Measurements from ENCODE around the gene VCAN.

Gene VCAN

DNA sequence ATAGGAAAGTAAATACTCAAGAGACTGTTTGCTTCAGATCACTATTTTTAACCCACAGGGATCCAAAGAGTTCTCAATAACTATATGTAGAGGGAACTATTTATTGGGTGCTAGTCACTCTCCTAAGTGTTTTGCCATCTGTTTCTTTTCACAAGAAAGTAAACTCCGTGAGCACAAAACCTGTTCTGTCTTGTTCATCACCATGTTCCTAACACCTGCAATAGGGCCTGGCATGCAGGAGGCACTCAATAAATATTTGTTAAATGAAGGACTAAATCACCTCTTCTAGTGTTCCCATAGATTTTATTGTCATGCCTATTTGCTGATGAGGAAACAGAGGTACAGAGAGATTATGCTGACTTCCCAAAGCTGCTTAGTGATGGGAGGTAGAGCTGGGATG, 118.2 kb downstream of the VCAN start:
- TF ChIP-seq, protein P1, sequence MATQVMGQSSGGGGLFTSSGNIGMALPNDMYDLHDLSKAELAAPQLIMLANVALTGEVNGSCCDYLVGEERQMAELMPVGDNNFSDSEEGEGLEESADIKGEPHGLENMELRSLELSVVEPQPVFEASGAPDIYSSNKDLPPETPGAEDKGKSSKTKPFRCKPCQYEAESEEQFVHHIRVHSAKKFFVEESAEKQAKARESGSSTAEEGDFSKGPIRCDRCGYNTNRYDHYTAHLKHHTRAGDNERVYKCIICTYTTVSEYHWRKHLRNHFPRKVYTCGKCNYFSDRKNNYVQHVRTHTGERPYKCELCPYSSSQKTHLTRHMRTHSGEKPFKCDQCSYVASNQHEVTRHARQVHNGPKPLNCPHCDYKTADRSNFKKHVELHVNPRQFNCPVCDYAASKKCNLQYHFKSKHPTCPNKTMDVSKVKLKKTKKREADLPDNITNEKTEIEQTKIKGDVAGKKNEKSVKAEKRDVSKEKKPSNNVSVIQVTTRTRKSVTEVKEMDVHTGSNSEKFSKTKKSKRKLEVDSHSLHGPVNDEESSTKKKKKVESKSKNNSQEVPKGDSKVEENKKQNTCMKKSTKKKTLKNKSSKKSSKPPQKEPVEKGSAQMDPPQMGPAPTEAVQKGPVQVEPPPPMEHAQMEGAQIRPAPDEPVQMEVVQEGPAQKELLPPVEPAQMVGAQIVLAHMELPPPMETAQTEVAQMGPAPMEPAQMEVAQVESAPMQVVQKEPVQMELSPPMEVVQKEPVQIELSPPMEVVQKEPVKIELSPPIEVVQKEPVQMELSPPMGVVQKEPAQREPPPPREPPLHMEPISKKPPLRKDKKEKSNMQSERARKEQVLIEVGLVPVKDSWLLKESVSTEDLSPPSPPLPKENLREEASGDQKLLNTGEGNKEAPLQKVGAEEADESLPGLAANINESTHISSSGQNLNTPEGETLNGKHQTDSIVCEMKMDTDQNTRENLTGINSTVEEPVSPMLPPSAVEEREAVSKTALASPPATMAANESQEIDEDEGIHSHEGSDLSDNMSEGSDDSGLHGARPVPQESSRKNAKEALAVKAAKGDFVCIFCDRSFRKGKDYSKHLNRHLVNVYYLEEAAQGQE (IDR thresholded peaks at IDR 0.05; ENCODE audit: insufficient read depth in 1 of 2, low read depth in 2 of 2, low read length in 2 of 2): no peak
- no peak for TF ChIP-seq SIN3A (IDR thresholded peaks at IDR 0.05; ENCODE audit: borderline replicate concordance, insufficient read depth, low read length)
- no peak for TF ChIP-seq FOXP2 (optimal IDR thresholded peaks at IDR 0.05; ENCODE audit: borderline replicate concordance, extremely low read depth, extremely low read length, insufficient read depth)
- no peak for TF ChIP-seq POLR2AphosphoS5 (IDR thresholded peaks at IDR 0.05; ENCODE audit: low read depth, low read length)

DNA sequence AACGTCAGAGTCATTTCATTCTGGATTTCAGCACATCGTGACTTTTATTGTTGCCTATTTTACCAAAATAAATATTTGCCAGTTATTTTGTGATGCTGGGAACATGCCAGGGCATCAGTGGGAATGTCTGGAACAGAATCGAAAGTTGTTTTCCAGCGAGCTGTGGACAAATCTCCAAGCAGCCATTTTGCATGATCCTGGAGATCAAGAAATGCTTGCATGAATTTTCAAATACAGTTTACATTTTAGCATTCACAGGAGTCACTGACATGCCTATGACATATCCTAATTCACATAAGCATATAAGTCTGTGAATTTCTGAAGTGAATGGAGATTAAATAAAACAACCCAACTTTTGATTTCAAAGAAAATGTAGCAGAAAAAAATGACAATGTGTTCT, 119.4 kb downstream of the VCAN start:
- no peak for TF ChIP-seq FOXP2 (optimal IDR thresholded peaks at IDR 0.05; ENCODE audit: borderline replicate concordance, extremely low read depth, extremely low read length, insufficient read depth)
- TF ChIP-seq POLR2AphosphoS5 (IDR thresholded peaks at IDR 0.05; ENCODE audit: low read depth, low read length): no peak
- no peak for TF ChIP-seq SIN3A (IDR thresholded peaks at IDR 0.05; ENCODE audit: borderline replicate concordance, insufficient read depth, low read length)
- TF ChIP-seq, protein P1 (IDR thresholded peaks at IDR 0.05; ENCODE audit: insufficient read depth in 1 of 2, low read depth in 2 of 2, low read length in 2 of 2): no peak
- no peak for TF ChIP-seq TAF1 (IDR thresholded peaks at IDR 0.05; ENCODE audit: borderline replicate concordance, insufficient read depth, low read length)

DNA sequence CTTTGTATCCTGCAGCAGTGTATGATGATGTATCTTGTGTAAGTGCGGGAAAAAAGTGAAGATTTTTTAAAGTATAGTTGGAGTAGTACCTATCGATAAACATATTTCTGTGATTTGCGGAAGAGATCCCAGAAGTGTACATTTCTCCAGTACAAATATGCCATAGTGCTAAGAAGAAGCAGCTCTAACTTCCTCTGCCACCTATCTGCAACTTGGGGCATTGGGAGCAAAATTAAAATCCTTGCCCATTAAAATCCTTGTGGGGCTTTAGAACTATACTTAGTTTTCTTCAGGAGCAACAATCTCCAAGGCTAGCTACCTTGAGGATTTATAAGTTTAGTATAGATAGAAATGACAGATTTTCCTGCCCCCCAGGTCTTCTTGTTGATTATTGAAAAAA, 123.7 kb downstream of the VCAN start:
- TF ChIP-seq TAF1 (IDR thresholded peaks at IDR 0.05; ENCODE audit: borderline replicate concordance, insufficient read depth, low read length): no peak
- TF ChIP-seq POLR2AphosphoS5 (IDR thresholded peaks at IDR 0.05; ENCODE audit: low read depth, low read length): no peak
- no peak for TF ChIP-seq FOXP2 (optimal IDR thresholded peaks at IDR 0.05; ENCODE audit: borderline replicate concordance, extremely low read depth, extremely low read length, insufficient read depth)
- TF ChIP-seq SIN3A (IDR thresholded peaks at IDR 0.05; ENCODE audit: borderline replicate concordance, insufficient read depth, low read length): no peak
- TF ChIP-seq, protein P1 (IDR thresholded peaks at IDR 0.05; ENCODE audit: insufficient read depth in 1 of 2, low read depth in 2 of 2, low read length in 2 of 2): no peak

DNA sequence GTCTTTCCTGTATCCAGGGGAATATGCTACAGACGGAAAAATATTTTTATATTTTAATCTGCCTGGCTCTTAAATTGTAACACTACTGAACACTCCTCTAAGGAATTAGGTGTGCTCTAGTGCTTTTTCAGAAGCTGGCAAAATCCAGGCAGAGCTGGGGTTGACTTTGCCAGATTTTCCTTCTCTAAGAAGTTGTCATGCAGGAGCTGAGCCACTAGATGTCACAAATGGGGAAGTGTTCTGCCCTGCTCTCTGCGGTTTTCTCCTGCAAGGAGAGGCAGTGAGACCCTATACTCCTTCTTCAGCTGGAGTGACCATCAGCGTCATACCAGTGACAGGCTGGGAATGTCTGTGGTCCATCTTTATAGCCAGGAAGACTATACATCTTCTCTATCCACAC, 136.6 kb downstream of the VCAN start:
- no peak for TF ChIP-seq TAF1 (IDR thresholded peaks at IDR 0.05; ENCODE audit: borderline replicate concordance, insufficient read depth, low read length)
- TF ChIP-seq POLR2AphosphoS5 (IDR thresholded peaks at IDR 0.05; ENCODE audit: low read depth, low read length): no peak
- no peak for TF ChIP-seq FOXP2 (optimal IDR thresholded peaks at IDR 0.05; ENCODE audit: borderline replicate concordance, extremely low read depth, extremely low read length, insufficient read depth)
- TF ChIP-seq SIN3A (IDR thresholded peaks at IDR 0.05; ENCODE audit: borderline replicate concordance, insufficient read depth, low read length): no peak
- TF ChIP-seq, protein P1 (IDR thresholded peaks at IDR 0.05; ENCODE audit: insufficient read depth in 1 of 2, low read depth in 2 of 2, low read length in 2 of 2): no peak

DNA sequence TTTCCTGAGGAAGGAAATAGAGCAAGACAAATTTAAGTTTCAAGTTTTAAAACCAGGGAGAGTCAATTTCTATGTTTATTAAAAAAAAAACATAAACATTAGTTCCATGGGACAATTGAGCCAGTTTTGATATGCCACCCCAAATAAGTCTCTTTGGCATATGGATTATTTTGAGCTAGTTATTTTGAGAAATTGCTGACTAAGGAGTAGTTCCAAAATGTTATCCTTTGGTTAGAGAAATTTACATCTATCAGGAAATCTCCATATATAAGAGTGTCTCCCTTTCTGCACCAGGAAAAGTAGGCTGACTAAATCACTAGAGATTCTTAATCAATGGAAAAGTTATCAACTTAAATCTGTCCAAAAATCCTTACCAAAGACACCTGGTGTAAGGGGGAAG, 143.3 kb downstream of the VCAN start:
- no peak for TF ChIP-seq SIN3A (IDR thresholded peaks at IDR 0.05; ENCODE audit: borderline replicate concordance, insufficient read depth, low read length)
- no peak for TF ChIP-seq POLR2AphosphoS5 (IDR thresholded peaks at IDR 0.05; ENCODE audit: low read depth, low read length)
